CD4-positive, alpha-beta T cell treated with Interleukin-15 for 4 hours (primary cell): ENCODE results near the gene IMP3.
"Not testable (repeated sequence)": the region's sequence is repeated elsewhere in the genome, so short reads cannot be mapped to it uniquely, and the experiment has no call there.

Source experiments
- DNase-seq: peaks from one replicate; pipeline ENCODE4 v3.0.0-alpha.2; 2020; ENCODE audit warnings: low spot score

The IMP3 gene, protein sequence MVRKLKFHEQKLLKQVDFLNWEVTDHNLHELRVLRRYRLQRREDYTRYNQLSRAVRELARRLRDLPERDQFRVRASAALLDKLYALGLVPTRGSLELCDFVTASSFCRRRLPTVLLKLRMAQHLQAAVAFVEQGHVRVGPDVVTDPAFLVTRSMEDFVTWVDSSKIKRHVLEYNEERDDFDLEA

DNA sequence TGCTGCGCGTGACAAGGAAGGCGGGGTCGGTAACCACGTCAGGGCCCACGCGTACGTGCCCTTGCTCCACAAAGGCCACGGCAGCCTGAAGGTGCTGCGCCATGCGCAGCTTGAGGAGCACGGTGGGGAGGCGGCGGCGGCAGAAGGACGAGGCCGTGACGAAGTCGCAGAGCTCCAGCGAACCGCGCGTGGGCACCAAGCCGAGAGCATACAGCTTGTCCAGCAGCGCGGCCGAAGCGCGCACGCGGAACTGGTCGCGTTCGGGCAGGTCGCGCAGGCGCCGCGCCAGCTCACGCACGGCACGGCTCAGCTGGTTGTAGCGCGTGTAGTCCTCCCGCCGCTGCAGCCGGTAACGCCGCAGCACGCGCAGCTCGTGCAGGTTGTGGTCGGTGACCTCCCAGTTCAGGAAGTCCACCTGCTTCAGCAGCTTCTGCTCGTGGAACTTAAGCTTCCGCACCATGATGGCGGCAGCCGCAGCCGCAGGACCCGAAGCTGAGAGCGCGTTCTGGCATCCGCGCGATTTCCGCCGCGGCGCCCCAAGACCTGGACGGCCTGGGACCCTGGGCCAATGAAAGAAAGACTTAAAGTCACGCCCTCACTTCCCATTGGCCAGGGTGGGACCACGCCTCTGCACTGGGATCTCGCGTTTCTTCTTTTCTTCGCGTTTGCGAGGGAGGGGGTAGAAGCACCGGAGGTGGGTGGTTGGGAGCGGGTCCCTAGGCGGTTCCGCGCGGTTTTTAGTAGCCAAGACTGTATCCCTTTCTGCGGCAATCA, at the start of gene IMP3:
Gene IMP3, minus strand, starts transcription at position 516 of the 774 bp plus-strand sequence. Its CDS starts 56 bp downstream, at position 460.
- peak; percentile 93 for DNase-seq

DNA sequence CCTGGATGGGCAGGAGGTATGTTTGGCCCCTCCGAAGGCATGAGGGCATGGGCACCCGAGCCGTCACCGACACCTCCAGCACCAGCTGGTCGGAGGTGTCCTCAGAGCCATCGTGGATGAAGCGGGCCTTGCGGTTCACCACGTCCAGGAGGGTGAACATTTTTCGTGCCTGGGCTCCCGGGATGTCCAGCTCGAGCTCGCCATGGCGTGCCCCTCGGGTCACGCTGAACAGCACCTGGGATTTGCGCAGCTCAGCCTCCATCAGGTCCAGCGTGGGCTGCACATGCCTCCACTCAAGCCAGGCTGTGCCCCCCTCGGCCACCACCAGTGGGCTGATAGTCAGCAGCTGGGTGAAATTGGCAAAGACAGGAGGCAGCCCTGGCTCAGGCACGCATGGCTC, 49.4 kb upstream of the IMP3 start:
- not testable (repeated sequence) for DNase-seq

DNA sequence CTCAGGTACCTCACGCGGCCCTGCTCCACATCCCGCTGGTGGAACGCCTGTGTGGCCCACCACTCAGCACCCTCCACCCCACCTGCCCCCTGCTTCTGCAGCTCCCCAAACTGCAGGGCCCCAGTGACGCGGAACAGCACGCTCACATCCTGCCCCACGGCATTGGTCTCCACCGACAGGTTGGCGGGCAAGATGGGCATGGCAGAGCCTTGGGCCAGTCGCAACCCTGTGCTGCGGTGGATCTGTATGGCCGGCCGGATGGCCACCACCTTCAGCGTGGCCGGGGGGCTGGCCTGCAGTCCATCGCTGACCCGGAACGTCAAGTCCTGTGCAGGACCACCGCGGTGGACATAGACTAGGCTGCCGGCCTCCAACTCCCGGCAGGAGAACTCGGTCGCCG, 48.8 kb upstream of the IMP3 start:
- DNase-seq = no peak

DNA sequence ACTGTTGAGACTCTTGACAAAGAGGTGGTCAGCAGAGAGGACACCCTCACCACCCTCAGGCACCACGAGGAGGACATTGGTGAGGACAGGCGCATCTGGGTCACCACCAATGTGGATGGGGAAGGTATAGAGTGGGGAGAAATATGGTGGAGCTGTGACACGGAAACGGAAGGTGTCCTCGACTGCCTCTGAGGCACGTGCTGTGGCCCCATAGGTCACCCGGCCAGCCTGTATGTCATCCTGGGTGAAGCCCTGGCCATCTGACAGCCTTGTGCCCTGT, 48.2 kb upstream of the IMP3 start:
- DNase-seq = no peak

DNA sequence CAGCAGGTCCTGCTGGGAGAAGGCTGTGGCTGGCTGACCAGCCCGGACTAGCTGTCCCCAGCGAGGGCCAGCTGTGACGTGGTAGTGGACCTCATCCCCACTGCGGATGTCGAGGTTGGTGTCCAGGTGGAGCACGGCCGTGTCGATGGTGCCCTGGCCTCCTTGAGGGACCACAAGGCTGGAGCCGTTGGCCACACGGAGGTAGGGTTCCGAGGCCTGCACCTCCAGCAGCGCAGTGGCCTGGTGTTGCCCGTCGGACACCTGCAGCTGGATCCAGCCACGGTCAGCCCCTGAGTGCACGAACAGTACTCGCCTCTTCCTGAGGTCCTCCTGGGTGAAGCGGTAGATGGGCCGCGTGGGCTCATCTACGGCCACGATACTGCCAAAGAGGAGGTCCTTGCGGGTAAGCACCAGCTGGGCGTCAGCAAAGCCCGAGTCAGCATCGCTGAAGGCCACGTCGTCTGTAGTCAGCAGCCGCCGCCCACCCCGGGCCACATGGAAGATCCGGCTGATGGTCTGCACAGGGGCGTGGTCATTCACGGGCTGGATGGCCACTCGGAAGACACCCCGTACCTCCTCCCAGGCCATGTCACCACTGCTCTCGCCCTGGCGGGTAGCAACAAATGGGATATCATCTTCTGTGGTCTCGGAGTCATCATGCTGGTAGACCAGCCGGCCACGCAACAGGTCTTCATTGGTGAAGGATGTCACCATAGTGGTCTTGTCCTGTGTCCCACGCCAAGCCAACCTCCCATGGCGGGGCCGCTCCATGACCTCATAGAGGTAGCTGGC, 47.7 kb upstream of the IMP3 start:
- DNase-seq = no peak

DNA sequence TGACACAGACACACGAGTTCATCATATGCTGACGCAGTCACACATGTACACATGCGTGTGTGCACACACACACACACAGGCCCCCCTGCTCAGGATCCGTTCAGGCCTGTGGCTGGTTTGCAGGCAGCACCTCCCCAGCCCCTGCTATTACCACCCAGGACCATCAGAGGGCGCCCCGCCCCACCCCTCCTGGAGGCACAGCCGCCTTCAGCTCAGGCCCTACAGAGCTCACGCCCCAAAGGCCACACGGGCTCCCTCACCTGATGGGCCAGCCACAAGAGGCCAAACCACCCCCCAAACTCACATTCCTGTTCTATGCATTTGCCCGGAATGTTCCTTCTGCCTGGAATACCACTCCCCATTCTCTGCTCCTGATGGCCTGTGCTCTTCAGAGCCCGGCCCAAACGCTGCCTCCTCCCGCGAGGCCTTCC, 46.2 kb upstream of the IMP3 start:
- peak; percentile 76 for DNase-seq

DNA sequence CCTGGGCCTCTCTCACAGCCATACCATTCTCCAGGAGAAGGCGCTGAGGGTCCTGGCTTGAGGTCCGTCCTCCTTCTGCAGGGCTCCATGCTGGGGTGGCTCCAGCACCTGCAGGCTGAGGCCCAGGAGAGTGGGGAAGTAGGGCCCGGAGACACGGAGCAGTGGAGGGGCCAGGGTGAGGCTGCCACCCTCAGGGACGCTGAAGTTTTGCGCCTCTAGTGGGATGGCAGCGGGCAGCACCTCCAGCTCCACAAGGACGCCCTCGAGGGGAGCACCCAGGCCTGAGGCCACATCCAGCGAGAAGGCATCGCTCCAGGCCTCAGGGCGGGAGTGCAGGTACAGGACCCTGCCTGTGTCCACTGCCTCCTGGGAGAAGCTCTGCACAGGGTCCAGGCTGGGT, 45.2 kb upstream of the IMP3 start:
- DNase-seq = no peak

DNA sequence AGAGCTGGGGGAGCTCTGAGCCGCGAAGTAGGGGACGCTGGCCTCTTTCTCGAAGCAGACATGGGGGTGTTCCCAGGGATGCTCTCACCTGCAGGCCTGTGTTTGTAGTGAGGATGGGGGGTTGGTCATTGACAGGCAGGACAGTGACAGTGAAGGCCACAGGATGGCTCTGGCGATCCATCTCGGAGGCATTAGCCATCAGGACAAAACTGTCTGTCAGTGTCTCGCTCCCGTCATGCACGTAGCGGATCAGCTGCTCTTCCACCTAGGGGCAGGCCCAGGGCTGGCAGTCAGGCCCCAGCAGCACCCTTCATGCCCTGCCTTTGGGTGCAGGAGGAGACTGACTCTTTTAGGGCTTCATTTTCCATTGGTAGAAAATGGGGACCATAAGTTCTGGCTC, 44.6 kb upstream of the IMP3 start:
- no peak for DNase-seq

DNA sequence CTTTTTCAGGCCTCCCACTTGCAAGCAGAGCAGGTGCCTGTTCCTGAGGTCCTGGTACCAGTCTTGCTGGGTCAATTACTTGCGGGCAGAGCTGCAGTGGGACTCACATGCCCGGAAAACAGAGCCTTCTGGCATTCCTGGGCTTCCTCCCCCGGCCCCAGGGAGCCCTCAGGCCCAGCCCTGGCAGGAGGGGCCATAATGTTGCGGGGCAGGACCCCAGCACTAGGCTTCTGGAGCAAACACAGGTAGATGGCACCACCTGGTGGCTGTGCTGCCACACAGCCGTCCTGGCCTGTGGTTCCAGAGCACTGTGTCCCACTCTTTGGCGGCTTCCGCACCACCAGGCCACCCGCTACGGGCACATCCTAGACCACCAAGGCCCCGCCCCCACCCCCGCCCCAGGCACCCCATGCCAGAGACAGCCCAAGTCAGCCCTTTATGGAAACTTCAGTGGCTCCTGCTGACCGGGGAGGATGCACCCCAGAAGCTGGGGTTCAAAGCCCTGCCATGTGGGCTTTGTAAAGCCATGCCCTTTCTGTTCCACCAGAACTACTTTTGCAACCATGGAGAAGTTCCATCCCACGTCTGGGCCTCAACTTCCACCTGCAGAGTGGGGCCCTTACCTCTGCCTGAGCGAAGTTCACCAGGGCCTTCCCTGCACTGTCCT, 43.8 kb upstream of the IMP3 start:
- DNase-seq = peak; percentile 51

DNA sequence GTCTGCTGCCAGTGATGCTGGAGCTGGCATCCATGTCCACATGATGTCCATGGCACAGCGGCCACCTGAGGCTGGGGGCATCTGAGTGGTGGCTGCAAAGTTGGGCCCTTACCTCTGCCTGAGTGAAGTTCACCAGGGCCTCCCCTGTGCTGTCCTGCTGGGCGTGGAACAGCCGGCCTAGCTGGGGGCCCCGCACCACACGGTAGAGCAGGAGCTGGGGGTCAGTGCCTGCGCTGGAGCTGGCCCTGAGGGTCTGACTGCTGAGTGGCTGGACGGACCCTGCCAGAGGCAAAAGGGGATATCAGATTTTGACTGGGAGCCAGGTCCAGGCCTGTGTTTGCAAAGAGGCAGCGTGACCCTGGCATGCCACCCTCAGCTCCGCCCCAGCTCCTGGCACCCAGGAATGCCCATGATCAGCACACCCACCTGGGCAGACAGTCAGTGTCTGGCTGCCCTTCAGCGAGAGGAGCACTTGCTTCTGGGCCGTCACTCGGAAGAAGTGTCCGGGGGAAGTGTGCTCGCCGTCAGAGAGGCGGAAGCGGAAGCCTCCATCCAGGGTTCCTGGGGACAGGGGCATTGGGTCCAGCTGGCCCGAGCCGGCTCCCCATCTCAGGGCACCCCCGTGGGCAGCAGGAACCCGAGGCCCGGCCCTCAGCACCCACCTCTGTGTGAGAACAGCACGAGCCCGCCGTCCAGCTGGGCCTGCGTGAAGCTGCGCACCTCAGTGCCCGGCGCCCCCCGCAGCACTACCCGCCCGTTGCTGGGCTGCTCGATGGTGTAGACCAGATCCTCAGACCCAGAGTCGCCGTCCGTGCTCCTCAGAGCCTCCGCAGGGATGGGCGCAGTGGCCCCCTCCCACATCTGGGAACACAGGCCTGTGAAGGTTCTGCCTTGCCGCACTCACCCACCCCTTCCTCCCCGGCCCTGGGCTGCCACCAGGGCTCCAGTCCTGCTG, 42.4 kb upstream of the IMP3 start:
- no peak for DNase-seq

DNA sequence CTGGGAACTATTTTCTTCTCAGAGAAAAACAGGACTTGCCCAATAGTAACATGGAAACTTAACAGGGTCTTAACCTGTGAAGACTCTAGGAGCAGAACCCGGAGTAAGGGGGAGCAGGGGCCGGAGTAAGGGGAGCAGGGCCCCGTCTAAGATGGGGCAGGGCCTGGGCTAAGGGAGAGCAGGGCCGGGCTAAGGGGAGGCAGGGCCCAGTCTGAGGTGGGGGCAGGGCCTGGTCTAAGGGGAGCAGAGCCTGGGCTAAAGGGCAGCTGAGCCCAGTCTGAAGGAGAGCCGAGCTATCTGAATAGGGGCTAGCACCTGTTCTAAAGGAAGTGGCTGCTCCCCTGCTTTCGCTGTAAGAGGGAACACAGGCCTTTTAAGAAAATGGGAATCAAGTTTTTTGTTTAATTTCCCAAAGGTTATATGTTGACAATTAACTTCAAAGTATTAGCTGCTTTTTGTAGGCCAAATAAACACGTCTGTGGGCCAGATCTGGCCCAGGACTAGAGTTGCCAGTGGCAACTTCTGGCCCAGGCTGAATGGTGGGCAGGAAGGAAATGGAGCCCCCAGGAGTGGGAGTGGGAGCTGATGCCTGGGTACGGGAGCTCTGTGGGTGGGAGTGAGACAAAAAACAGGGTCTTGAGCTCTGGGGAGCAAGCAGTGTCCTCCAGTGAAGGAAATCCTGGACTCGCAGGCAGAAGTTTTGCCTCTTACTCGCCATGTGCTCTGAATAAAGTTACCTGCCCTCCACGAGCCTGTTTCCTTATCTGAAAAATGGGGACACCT, 40.2 kb upstream of the IMP3 start:
- DNase-seq = no peak

DNA sequence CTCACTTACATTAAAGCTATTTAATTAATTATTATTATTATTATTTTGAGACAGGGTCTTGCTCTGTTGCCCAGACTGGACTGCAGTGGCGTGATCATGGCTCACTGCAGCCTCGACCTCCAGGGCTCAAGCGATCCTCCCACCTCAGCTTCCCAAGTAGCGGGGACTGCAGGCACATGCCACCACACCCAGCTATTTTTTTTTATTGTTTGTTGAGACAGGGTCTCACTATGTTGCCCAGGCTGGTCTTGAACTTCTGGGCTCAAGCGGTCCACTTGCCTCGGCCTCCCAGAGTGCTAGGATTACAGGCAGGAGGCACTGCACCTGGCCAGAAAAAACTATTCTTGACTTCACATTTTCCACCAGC, 38.3 kb upstream of the IMP3 start:
- not testable (repeated sequence) for DNase-seq

DNA sequence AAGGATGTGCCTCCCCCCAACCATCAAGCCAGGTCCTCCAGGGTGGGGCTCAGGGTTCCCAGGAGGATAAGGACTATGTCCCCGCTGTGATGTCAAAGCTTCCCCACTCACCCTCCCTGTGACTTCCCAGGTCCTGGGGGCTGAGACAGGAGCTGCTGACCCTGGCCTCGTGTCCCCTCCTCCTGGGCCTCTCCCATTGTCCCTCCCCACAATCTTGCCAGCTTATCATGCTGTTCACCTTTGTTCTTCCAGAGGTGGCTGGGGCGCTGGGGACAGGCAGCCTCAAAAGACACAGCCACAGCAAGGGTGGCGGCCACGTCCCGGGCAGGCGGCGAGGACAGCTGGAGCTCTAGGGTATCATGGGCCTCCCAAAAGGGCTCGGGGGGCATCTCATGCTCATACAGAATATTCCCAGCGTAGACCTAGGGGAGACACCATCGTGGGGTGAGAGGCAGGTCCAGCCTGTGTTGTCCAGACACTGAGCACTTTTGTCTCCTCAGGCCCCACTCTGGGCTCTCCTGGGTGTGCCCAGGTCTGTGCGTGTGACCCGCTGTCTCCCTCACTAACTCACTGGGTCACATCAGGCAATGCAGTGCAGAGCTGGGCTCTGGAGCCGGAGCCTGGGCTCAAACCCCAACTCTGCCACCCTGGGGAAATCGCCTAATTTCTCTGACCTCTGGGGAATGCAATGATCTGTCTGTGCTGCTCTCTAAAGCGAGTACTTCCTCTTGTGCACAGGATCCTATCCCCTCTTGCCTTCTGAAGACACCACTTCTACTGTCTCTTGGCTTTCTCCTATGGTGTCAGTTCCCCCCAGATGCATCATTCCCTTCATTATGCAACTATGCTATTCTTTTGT, 37.7 kb upstream of the IMP3 start:
- no peak for DNase-seq

DNA sequence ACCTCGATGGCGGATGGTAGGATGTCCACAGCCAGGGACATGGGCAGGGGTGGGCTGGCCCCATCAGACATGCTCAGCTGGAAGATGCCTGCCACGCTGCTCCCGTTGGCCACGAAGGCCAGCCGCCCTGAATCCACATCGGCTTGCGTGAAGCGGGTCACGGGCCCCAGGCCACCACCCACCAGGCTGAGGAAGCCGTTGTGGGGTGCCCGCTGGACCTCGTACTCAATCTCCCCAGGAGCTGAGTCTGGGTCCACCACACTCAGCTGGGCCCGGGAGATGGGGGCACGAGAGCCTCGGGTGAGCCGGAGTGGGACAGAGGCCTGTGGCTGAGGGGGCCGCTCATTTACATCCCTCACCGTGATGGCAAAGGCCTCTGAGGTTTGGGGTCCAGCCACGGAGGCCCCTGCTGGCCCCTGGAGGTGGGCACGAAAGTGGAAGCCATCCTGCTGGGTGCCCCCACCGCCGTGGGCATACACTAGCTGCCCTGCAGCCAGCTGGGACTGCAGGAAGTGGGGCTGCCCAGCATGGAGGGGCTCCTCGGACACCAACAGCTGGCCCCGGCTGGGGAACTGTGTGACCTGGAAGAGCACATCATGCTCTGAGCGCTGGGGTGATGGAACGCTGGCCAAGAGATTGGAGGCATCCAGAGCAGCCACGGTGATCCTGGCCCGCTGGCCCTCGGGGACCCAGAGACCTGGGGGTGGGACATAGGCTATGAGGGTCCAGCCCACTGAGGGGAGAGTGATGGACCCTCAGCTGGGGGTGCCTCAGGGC, 36.9 kb upstream of the IMP3 start:
- DNase-seq = no peak

DNA sequence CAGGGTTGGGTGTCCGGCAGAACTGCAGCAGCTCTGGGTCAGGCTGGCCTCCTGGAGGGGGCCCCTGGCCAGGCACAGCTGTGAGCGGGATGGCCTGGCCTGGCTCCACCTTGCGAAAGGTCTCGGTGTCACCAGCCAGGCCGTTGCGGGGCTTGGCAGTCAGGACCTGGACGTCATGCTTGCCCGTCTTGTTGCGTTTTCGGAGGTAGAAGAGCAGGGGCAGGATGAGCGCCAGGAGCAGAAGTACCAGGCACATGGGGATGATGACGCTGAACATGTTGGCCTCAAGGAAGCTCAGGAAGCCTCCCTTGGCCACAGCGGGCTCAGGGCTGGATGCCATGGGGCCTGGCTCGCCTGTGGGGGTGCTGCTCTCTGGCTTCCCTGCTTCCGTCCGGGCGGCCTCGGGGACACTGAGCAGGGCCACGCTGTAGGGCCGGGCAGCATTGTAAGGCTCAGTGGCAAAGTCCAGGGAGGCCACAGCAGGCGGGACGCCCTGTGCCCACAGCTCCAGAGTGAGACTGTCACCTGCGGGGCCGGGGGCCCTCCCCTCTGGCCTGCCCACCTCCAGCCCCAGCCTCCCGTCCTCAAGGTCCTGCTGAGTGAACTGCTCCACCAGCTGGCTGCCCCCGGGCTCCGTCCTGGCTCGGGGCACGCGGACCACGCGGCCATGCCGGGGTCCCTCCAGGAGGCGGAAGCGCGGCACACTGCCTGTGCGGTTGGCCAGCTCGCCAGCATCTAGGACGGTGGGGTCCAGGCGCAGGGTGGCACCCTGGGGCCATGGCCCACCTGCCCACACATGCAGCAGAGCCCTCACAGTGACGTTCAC, 35.8 kb upstream of the IMP3 start:
- DNase-seq = no peak

DNA sequence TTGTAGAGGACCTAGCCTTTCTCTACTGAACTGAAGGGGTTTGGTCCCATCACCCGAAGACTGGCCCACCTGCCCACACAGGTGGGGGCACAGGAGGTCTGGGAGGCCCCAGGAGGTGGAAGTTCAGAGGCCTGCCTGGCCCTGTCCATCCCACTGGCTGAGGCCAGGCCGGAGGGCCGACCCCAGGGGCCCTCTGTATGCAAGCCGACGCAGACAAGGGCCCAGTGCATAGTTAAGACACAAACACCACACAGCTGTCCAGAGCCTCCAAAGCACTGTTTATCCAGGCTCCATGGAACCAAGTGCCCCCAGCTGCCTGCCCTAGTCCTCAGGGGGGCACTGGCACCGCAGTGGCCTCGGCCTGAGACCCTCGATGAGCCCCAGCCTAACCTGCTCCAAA, 34.3 kb upstream of the IMP3 start:
- no peak for DNase-seq

DNA sequence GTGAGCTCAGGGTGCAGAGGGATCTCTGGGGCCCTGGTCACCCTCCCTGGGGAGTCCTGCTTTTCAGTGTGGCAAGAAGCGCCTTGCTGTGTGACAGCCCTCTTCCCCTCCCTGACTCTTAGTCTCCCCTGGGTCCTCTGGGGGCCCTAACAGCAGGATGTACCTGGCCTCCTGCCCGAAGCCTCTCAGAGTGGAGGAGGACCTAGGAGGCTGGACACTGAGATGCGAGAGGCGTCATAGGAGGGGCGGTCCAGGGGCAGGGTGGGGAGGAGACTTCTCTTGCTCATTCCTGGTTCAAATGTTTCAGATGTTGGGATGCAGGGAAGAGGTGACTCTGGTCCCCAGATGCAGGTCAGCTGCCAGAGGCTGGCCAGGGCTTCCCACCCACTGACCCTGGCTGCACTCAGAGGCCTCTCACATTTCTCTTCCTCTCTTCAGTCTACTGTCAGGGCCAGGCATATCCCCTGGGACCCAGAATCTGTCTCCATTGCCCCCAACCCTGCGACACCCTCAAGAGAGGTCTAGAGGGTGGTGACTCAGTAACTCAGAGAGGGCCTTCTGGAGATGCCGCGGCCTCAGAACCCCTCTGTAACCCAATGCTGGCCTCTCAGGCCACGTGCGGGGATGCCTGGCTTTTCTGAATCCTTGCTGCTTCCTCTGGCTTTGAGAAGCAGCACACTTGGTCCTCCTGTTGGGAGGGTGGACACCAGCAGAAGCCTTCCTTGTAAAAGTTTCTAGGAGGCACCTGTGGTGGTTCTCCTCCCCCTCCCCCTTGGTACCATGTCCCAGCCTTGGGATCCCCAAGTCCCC, 33.6 kb upstream of the IMP3 start:
- no peak for DNase-seq
